ENCODE results near the gene FRMPD4. TPM values are rescaled to one million over a fixed set of nuclear protein-coding genes. Genes with fewer than 3 reads are reported as not detected.

Gene FRMPD4
- total and polyA plus RNA-seq, 2 donors (not counting 3 experiments of a cell fraction or from before 2014, with no cell fraction given) = not detected

DNA sequence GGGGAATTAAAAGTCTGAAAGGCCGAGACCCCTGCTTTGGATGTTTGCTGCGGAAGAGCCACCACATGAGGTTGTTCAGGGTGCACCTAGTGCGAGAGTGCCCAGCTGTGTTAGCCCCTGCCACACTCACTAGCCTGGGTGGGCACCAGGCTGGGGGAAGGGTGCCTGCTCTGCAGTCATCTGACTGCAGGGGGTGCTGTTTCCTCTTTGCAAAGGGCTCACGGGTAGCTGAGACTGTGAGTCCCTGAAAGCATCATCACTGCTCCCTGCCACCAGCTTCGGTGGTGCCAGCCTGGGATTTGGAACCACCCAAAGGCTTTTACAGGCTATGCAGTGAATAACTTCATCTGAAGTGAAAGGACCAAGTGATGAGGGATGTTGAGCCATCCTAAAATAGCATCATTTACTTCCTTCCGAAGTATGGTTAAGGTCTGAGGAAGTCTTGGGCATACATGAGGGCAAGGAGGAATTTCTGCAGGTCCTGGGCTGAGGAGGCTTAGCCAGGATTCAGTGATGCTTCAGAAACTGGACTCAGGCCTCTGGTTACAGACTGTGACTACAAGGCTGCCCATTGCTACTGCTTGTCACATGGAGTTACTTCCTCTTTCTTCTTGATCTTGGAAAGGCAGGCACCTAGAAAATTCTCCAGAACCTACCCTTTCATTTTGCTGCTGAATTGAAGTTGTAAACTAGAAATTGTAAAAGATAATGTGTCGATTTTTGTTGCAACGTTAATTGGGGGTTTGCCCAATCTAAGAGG is 359.7 kb downstream of the FRMPD4 start:
- POLR2A ChIA-PET = no interaction called here

More for the DNA sequence above, 359.7 kb downstream of the FRMPD4 start:
- Histone ChIP-seq H3K36me3 (ENCODE audit: control insufficient read depth in 2 of 2, extremely low read depth in 1 of 2, insufficient read depth in 2 of 2, low read length in 2 of 2) (no peaks in the 10 kb centered on the region), H3K9me3 (replicated peaks; ENCODE audit: control insufficient read depth, insufficient read depth, low read length) (no peaks in the 10 kb centered on the region), H3K9ac (replicated peaks; ENCODE audit: extremely low read depth, insufficient read depth, low read length) (no peak overlapping the region), H2AFZ (ENCODE audit: low read depth, low read length) (no peak overlapping the region), H3K27ac (ENCODE audit: insufficient read depth, low read depth, low read length) (no peak overlapping the region), H3K4me2 (ENCODE audit: insufficient read depth, low read length) (no peak overlapping the region), H4K20me1 (replicated peaks; ENCODE audit: control insufficient read depth, extremely low read depth, insufficient read depth, low read length) (no peaks in the 10 kb centered on the region), H3K79me2 (ENCODE audit: control insufficient read depth, insufficient read depth, low read length) (no peaks in the 10 kb centered on the region), H3K9me1 (replicated peaks; ENCODE audit: control insufficient read depth, extremely low read depth, insufficient read depth, low read length) (no peaks in the 10 kb centered on the region), H3K27me3 (ENCODE audit: control insufficient read depth in 2 of 2, insufficient read depth in 2 of 2, low read length in 2 of 2) (no peaks in the 10 kb centered on the region), H3K4me3 (replicated peaks in 1 of 3; ENCODE audit: insufficient read depth in 1 of 3, low read depth in 1 of 3, low read length in 3 of 3) (no peak overlapping the region), H3K4me1 (ENCODE audit: control insufficient read depth, extremely low read depth, insufficient read depth, low read length) (no peaks in the 10 kb centered on the region)
- dilution Hi-C loops (cut with MboI; ENCODE audit: extremely low pct_ligation_motif_present, low sequenced_read_pairs) (no loop called here), intact Hi-C loops (cut with micrococcal nuclease) (loop anchor here (10.0 kb wide), 1 partner anchor 207 kb away; no protein-coding TSS in a partner anchor)
- TF ChIP-seq EZH2 (IDR thresholded peaks at IDR 0.05; ENCODE audit: borderline replicate concordance, low read depth, low read length, severe bottlenecking) = no peak
- no peak for TF ChIP-seq FOS (IDR thresholded peaks at IDR 0.05; ENCODE audit: borderline replicate concordance, insufficient read depth, low read length)
- no peak for TF ChIP-seq POLR2AphosphoS5 (IDR thresholded peaks at IDR 0.05; ENCODE audit: insufficient read depth, low read depth, low read length)
- no peak for TF ChIP-seq POLR2A (IDR thresholded peaks at IDR 0.05; ENCODE audit: low read depth, low read length)
- TF ChIP-seq, protein P1, sequence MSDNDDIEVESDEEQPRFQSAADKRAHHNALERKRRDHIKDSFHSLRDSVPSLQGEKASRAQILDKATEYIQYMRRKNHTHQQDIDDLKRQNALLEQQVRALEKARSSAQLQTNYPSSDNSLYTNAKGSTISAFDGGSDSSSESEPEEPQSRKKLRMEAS (IDR thresholded peaks at IDR 0.05; ENCODE audit: insufficient read depth, insufficient read length) = no peak
- TF ChIP-seq, protein P2, sequence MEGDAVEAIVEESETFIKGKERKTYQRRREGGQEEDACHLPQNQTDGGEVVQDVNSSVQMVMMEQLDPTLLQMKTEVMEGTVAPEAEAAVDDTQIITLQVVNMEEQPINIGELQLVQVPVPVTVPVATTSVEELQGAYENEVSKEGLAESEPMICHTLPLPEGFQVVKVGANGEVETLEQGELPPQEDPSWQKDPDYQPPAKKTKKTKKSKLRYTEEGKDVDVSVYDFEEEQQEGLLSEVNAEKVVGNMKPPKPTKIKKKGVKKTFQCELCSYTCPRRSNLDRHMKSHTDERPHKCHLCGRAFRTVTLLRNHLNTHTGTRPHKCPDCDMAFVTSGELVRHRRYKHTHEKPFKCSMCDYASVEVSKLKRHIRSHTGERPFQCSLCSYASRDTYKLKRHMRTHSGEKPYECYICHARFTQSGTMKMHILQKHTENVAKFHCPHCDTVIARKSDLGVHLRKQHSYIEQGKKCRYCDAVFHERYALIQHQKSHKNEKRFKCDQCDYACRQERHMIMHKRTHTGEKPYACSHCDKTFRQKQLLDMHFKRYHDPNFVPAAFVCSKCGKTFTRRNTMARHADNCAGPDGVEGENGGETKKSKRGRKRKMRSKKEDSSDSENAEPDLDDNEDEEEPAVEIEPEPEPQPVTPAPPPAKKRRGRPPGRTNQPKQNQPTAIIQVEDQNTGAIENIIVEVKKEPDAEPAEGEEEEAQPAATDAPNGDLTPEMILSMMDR (IDR thresholded peaks at IDR 0.05; ENCODE audit: extremely low read depth in 1 of 2, insufficient read depth in 1 of 2, low read depth in 1 of 2, low read length in 2 of 2) = peak in 1 of 2 donors; percentile 17
- TF ChIP-seq MYC (IDR thresholded peaks at IDR 0.05; ENCODE audit: low read depth, low read length) = no peak
- TF ChIP-seq GATA2 (IDR thresholded peaks at IDR 0.05; ENCODE audit: insufficient read depth, insufficient read length, low read depth, low read length) = no peak
- no peak for TF ChIP-seq JUN (IDR thresholded peaks at IDR 0.05; ENCODE audit: borderline replicate concordance, insufficient read depth, insufficient read length, low read depth)
- BruUV-seq (replicated peaks) = no TSS peak
- CTCF ChIA-PET = interaction anchor here (0.5 to 1.4 kb wide), 3 partner anchors 63 to 204 kb away, joined by 3 to 5 read pairs (median 3); no protein-coding TSS in a partner anchor
- FAIRE-seq (no peak), DNase-seq (ENCODE audit: low read depth, low spot score) (no peak)
